Right lobe of liver (tissue), 6 donors: ENCODE data around the gene PHF12. TPM values are rescaled to one million over a fixed set of nuclear protein-coding genes. Genes with fewer than 3 reads are reported as not detected.

ENCODE experiments used
- ATAC-seq, 4 donors: fragments of 200-7000 bp; cut with Tn5 transposase; one replicate each; pipeline ENCODE4 v1.9.1; 2020; ENCODE audit warnings: mild to moderate bottlenecking in 4 of 4, moderate library complexity in 4 of 4
- DNase-seq, 3 donors: peaks; one replicate each; pipeline ENCODE4 v3.0.0-alpha.2; 2020
- H3K27ac ChIP-seq, 3 donors: fragments of 200-600 bp; one replicate each; pipeline ENCODE4 v1.8.0; 2022
- H3K27me3 ChIP-seq, 2 donors: fragments of 200-600 bp; one replicate each; pipeline ENCODE4 v1.8.0; 2022
- H3K36me3 ChIP-seq, 4 donors: fragments of 200-600 bp; sonication (generic) in 1 of 4; one replicate each; pipeline versions ENCODE4 v1.5.1 to v1.8.0; 2017 to 2022; ENCODE audit warnings: control low read depth in 1 of 4
- H3K4me1 ChIP-seq, 4 donors: fragments of 200-600 bp; sonication (generic) in 1 of 4; one replicate each; pipeline versions ENCODE4 v1.5.1 to v1.8.0; 2017 to 2022; ENCODE audit warnings: control low read depth in 1 of 4
- H3K4me3 ChIP-seq, 3 donors: fragments of 200-600 bp; one replicate each; pipeline ENCODE4 v1.8.0; 2022
- H3K9me3 ChIP-seq, 4 donors: fragments of 200-600 bp; sonication (generic) in 1 of 4; one replicate each; pipeline versions ENCODE4 v1.5.1 to v1.8.0; 2017 to 2022; ENCODE audit warnings: control low read depth in 1 of 4
- POLR2A ChIP-seq: fragments of 450-650 bp; IDR thresholded peaks from one replicate; pipeline ENCODE4 v1.6.1; 2017; ENCODE audit warnings: antibody characterized with exemption, mild to moderate bottlenecking
- WGBS: methylation state at CpG from one replicate; pipeline ENCODE4 v1.1.6; 2018; ENCODE audit warnings: low coverage, low lambda C conversion rate; ENCODE audit not compliant: insufficient coverage; ENCODE audit errors: missing lambda C conversion rate; 5-methylcytosine and 5-hydroxymethylcytosine counted together
- intact Hi-C, 2 donors: fragments of 100-400 bp; cut with DNase I; formaldehyde crosslinking; loops; one replicate each; pipeline versions ENCODE4 v1.11.2 to v1.14.1; 2022
- total RNA-seq, 6 experiments: library from RNA; depleted of rRNA in 2 of 6; stranded (reverse); fragments of >200 nt in 2 of 6; fragmentation: NEBNext Ultra II Directional in 3 of 6; extraction: Animal tissue kit (Norgen Biotek cat#: 25700) in 3 of 6; gene quantifications; one replicate each; pipeline versions ENCODE4 v1.1.0 to v1.2.4, GENCODE V29; 2016 to 2023
- TF ChIP-seq, protein P1 (sequence below), 4 donors: fragments of 200-600 bp in 3 of 4; fragments of 450-650 bp in 1 of 4; IDR thresholded peaks; one replicate each; pipeline versions ENCODE4 v1.5.1 to v1.8.0; 2016 to 2022; ENCODE audit warnings: antibody characterized with exemption in 4 of 4, mild to moderate bottlenecking in 2 of 4
- donor health status: DM: no; HTN: yes; CAD: no.
- donor health status: DM: no; HTN: no; CAD: no.
- donor health status: DM: no; HTN: no; CAD: no.
- donor health status: DM: no; HTN: yes; CAD: no.
- donor health status: DM: no; HTN: yes; CAD: no.

PHF12 gene
- total RNA-seq, 6 experiments from 2014 or later, result 13.0 to 33.1 (median 17.4) TPM

- H3K4me1 ChIP-seq, result peaks cover 0 to 39% (median 17%) of the 10 kb centered on the region in 4 donors
- peak in 1 of 4 donors; percentile 1 for ATAC-seq
- H3K27ac ChIP-seq, result peak overlapping the region in 1 of 3 donors; percentile 29
- no peaks in the 10 kb centered on the region for H3K36me3 ChIP-seq
- intact Hi-C loops, result no loop called here
- 56% methylated on average over 2 of the region's 7 CpGs for WGBS
- H3K27me3 ChIP-seq, result no peaks in the 10 kb centered on the region
- DNase-seq, result no peak
- TF ChIP-seq POLR2A, result no peak
- TF ChIP-seq, protein P1, sequence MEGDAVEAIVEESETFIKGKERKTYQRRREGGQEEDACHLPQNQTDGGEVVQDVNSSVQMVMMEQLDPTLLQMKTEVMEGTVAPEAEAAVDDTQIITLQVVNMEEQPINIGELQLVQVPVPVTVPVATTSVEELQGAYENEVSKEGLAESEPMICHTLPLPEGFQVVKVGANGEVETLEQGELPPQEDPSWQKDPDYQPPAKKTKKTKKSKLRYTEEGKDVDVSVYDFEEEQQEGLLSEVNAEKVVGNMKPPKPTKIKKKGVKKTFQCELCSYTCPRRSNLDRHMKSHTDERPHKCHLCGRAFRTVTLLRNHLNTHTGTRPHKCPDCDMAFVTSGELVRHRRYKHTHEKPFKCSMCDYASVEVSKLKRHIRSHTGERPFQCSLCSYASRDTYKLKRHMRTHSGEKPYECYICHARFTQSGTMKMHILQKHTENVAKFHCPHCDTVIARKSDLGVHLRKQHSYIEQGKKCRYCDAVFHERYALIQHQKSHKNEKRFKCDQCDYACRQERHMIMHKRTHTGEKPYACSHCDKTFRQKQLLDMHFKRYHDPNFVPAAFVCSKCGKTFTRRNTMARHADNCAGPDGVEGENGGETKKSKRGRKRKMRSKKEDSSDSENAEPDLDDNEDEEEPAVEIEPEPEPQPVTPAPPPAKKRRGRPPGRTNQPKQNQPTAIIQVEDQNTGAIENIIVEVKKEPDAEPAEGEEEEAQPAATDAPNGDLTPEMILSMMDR (IDR thresholded peaks at IDR 0.05), result no peak
- no peak overlapping the region for H3K4me3 ChIP-seq
- no peaks in the 10 kb centered on the region for H3K9me3 ChIP-seq
Observed at GRCh38 chr17:28992185-28992584, 40.9 kb upstream of the PHF12 start.

GRCh38 chr17:28991779-28992178 is 40.5 kb upstream of the PHF12 start:
- Histone ChIP-seq H3K36me3 (no peaks in the 10 kb centered on the region), H3K4me3 (no peak overlapping the region), H3K4me1 (peaks cover 0 to 39% (median 17%) of the 10 kb centered on the region in 4 donors), H3K27ac (peak overlapping the region in 2 of 3 donors; percentile 26 to 29), H3K9me3 (no peaks in the 10 kb centered on the region), H3K27me3 (no peaks in the 10 kb centered on the region)
- WGBS, result 60% methylated on average over 2 of the region's 8 CpGs
- ATAC-seq (peak; percentile 88 to 95 (median 91)), DNase-seq (peak; percentile 75 to 92 (median 91))
- TF ChIP-seq, protein P1 (IDR thresholded peaks at IDR 0.05), result no peak
- TF ChIP-seq POLR2A, result no peak
- intact Hi-C loops, result no loop called here

GRCh38 chr17:28989028-28989427 is 37.7 kb upstream of the PHF12 start:
- no peaks in the 10 kb centered on the region for H3K27me3 ChIP-seq
- no peak for DNase-seq
- no peaks in the 10 kb centered on the region for H3K9me3 ChIP-seq
- ATAC-seq, result no peak
- H3K36me3 ChIP-seq, result no peaks in the 10 kb centered on the region
- TF ChIP-seq, protein P1 (IDR thresholded peaks at IDR 0.05), result no peak
- TF ChIP-seq POLR2A, result no peak
- no peak overlapping the region for H3K4me3 ChIP-seq
- intact Hi-C loops, result no loop called here
- peaks cover 0 to 31% (median 15%) of the 10 kb centered on the region in 4 donors for H3K4me1 ChIP-seq
- H3K27ac ChIP-seq, result no peak overlapping the region

DNA sequence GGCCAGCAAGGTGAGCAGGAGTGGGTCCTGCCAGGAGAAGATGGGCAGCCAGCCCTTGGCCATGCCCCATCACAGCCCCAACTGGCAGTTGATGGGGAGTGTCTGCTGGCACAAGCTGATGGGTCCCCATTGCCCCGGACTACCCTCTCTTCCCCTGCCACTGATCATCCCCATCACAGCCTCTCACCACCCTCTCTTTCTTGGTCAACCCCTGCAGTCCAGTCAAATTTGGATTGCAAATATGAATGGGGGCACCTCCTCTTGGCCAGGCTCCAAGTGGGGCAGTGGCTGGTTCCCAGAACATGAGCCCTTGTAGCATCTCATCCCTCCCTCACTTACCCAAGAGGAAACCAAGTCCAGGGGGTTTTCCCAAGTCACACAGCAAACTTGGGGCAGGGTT is 37.2 kb upstream of the PHF12 start:
- Histone ChIP-seq H3K27me3 (no peaks in the 10 kb centered on the region), H3K36me3 (no peaks in the 10 kb centered on the region), H3K4me3 (no peak overlapping the region), H3K4me1 (peaks cover 0 to 26% (median 12%) of the 10 kb centered on the region in 4 donors), H3K9me3 (no peaks in the 10 kb centered on the region), H3K27ac (no peak overlapping the region)
- DNase-seq (no peak), ATAC-seq (no peak)
- no peak for TF ChIP-seq POLR2A
- TF ChIP-seq, protein P1 (IDR thresholded peaks at IDR 0.05), result no peak
- intact Hi-C loops, result no loop called here
- 100% methylated on average over 1 of the region's 1 CpG for WGBS
